OCI-LY3 (cell line): ENCODE results near the gene TCERG1L.

ENCODE experiments used
- EZH2phosphoT487 ChIP-seq: fragments of 200-600 bp; shearing (Covaris generic); IDR thresholded peaks from 2 replicates; pipeline ENCODE4 v1.6.1; 2018; ENCODE audit warnings: antibody characterized with exemption, mixed run types, low read depth
- TF ChIP-seq, protein P1 (sequence below): fragments of 200-600, 300-600 bp; sonication (generic); IDR thresholded peaks from 2 replicates; pipeline ENCODE4 v1.5.1; 2014; ENCODE audit warnings: antibody characterized with exemption, low read length, low read depth

DNA sequence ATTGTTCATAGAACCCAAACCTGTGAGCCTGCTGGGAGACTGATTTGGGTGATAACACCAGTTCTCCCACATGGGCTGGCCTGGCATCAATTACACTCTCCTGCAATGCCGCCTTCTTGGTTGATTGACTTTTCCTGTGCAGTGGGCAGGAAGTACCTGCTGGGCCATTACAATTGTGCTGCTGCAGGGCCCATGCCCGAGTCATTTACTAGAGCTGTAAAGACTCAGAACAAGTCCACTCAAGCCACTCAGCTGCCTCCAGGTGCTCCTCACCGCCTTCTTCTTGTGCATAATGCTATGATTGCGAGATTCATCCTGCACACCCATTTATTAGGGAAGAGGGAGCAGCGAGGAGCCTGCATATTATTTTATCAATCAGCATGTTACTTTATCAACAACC is 264.0 kb downstream of the TCERG1L start:
- TF ChIP-seq, protein P1, sequence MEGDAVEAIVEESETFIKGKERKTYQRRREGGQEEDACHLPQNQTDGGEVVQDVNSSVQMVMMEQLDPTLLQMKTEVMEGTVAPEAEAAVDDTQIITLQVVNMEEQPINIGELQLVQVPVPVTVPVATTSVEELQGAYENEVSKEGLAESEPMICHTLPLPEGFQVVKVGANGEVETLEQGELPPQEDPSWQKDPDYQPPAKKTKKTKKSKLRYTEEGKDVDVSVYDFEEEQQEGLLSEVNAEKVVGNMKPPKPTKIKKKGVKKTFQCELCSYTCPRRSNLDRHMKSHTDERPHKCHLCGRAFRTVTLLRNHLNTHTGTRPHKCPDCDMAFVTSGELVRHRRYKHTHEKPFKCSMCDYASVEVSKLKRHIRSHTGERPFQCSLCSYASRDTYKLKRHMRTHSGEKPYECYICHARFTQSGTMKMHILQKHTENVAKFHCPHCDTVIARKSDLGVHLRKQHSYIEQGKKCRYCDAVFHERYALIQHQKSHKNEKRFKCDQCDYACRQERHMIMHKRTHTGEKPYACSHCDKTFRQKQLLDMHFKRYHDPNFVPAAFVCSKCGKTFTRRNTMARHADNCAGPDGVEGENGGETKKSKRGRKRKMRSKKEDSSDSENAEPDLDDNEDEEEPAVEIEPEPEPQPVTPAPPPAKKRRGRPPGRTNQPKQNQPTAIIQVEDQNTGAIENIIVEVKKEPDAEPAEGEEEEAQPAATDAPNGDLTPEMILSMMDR: no peak
- TF ChIP-seq EZH2phosphoT487: no peak
